ENCODE data around the gene RDM1. TPM values are rescaled to one million over a fixed set of nuclear protein-coding genes. Genes with fewer than 3 reads are reported as not detected.

The RDM1 gene
- total RNA-seq, 1 donor, result 0.54 TPM

GRCh38 chr17:35936063-35936462, 5.5 kb upstream of the RDM1 start:
- DNase-seq (ENCODE audit: low read depth in 2 of 3, low spot score in 2 of 3), result no peak

DNA sequence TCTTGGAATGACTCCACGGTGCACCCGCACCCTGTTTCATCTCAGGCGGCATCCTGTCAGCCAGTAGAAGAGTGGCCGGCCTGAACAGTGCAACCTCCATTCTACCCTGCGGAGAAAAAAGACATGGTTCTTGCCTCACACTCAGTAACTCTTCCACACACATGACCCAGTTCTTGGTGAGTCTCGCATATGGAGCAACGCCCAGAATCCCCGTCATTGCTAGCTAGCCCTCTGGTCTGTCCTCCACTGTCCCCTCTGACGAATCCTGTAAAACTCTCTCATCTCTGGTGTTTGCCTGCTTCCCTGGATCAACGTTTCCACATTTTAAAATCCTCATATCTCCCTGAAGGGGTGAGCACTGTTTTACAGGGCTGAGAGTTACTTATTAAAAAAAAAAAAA, 4.2 kb upstream of the RDM1 start:
- DNase-seq (ENCODE audit: low read depth in 2 of 3, low spot score in 2 of 3), result no peak

- DNase-seq (ENCODE audit: low read depth in 2 of 3, low spot score in 2 of 3), result no peak
Observed at GRCh38 chr17:35932586-35932985, 2.0 kb upstream of the RDM1 start.

DNA sequence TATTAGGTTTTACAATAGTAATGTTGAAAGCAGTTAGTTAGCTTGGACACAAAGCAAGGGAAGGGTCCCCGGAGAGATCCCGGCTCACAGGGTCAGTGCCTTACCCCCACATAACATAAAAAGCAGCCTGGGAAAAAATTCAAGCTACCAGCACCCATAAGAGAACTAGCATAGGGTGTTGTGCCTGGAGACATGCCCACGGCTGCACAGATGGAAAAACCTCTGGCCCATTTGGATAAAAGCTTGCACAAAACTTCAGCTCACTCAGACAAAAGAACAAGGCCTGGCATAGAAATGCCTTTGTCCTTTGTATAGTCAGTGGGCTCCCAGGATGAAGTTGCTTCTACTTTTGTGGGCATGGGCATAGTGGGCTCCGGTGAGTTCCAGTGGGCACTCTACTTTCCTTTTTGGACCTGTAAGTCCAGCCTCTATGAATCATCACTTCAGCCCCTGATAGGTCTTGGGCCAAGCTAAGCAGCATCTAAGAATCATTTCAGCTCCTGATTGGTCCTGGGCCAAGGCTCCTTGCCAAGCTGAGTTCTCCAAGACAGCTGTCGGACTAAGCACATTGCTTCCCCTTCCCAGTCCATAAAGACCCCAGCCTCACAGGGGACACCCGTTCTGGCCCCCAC, 1.3 kb upstream of the RDM1 start:
- DNase-seq (ENCODE audit: low read depth in 2 of 3, low spot score in 2 of 3), result no peak

GRCh38 chr17:35927714-35928113, 2.9 kb downstream of the RDM1 start:
- DNase-seq (ENCODE audit: low read depth in 2 of 3, low spot score in 2 of 3), result no peak

- no peak for DNase-seq (ENCODE audit: low read depth in 2 of 3, low spot score in 2 of 3)
Observed at GRCh38 chr17:35923609-35924114, 6.9 kb downstream of the RDM1 start.

DNA sequence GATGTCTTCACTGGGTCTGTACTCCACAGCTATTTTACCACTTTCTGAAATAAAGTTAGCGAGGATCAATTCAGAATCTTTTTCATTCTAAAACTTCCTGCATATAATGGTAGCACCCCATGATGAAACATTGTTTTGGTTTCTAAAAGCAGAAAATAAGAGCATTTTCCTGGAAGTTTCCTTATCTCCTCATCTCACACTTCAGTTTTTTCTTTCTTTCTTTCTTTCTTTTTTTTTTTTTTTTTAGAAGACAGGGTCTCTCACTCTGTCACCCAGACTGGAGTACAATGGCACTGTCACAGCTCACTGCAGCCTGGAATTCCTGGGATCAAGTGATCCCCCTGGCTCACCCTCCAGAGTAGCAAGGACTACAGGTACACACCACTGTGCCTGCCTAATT, 10.3 kb downstream of the RDM1 start:
- DNase-seq (ENCODE audit: low read depth in 2 of 3, low spot score in 2 of 3), result no peak

DNA sequence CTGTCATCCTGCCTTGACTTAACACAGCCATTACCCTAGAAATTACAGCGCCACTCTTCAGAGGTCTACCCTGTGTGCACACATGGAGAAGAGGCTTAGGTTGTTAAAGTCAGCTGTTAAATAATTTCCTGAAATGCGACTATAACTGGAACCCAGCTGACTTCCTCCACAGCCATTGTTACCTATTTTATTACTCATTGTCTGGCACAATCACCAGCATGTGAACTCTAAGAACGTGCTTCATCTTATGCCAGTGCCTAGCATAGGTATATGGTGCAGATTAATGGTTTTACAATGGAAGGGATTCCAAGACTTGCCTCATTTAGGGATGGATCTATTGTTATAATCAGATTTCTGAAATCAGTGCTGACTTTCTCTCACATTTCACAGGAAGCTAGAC, 11.9 kb downstream of the RDM1 start:
- DNase-seq (ENCODE audit: low read depth in 2 of 3, low spot score in 2 of 3), result no peak

GRCh38 chr17:35917519-35918213, 12.9 kb downstream of the RDM1 start:
- no peak for DNase-seq (ENCODE audit: low read depth in 2 of 3, low spot score in 2 of 3)

GRCh38 chr17:35915153-35915964, 15.2 kb downstream of the RDM1 start:
- DNase-seq (ENCODE audit: low read depth in 2 of 3, low spot score in 2 of 3), result peak in 1 of 3 donors; percentile 22

DNA sequence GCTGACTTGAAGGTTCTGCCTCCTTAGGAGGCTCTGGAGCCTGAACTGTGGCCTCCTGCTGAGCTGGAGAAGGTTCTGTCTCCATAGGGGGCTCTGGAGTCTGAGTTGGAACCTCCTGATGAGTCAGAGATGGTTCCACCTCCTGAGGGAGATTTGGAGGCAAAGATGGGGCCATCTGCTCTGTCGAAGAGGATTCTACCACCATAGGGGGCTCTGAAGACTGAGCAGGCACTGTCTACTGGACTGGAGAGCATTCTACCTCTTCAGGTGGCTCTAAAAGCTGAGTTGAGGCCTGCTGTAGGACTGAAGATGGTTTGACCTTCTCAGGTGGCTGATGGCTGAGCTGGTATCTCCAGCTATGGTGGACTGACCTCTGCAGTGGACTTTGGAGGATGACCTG, 16.2 kb downstream of the RDM1 start:
- no peak for DNase-seq (ENCODE audit: low read depth in 2 of 3, low spot score in 2 of 3)

- DNase-seq (ENCODE audit: low read depth in 2 of 3, low spot score in 2 of 3), result no peak
Observed at GRCh38 chr17:35913609-35914008, 17.0 kb downstream of the RDM1 start.

DNA sequence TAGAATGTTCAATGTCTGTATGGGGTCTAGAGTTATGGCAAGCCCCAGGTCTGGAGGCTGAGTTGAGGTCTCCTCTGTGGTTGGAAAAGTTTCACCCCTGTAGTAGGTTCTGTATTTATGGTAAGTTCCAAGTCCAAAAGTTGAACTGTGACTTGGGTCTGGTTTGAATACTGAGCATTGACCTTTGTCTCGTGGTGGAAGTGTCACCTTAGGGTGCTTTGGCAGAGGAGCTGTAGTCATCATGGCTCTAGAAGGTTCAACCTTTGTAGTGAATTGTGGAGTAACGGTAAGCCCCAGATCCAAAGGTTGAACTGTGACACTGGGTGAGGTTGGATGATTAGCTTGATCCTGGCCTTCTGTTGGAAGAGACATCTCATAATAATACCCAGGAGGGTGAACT, 17.6 kb downstream of the RDM1 start:
- no peak for DNase-seq (ENCODE audit: low read depth in 2 of 3, low spot score in 2 of 3)

GRCh38 chr17:35912339-35912912, 18.1 kb downstream of the RDM1 start:
- DNase-seq (ENCODE audit: low read depth in 2 of 3, low spot score in 2 of 3), result no peak

DNA sequence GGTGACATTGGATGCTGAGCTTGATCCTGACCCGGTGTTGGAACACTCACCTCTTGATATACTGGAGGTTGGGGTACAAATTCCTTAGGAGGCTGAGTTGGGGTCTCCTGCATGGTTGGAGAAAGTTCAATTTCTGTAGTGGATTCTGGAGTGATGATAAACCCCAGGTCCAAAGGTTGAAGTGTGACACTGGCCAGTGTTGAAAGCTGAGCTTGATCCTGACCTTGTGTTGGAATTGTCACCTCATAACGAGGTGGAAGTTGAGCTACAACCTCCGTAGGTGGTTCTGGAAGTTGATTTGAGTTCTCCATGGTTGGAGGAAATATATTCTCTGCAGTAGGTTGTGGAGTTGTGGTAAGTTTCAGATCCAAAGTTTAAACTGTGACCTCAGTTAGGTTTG, 21.2 kb downstream of the RDM1 start:
- DNase-seq (ENCODE audit: low read depth in 2 of 3, low spot score in 2 of 3), result no peak

DNA sequence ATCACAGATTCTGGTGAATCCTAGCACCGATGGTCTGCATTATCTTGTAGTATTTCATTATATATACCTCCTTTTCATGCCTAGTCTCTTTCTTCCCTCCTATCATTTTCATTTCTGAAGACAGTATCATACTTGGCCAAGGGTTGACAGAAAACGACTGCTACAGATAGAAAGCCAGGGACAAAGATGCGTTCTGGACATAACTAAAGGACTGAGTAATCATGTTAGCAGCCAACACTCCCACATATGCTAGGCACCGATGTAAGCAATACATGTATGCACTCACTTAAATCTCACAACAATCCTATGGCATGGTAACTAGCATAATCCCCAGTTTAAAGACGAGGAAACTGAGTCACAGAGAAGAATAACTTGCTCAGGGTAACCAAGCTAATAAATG, 22.9 kb downstream of the RDM1 start:
- no peak for DNase-seq (ENCODE audit: low read depth in 2 of 3, low spot score in 2 of 3)

GRCh38 chr17:35906926-35907637, 23.5 kb downstream of the RDM1 start:
- DNase-seq (ENCODE audit: low read depth in 2 of 3, low spot score in 2 of 3), result no peak

GRCh38 chr17:35906191-35906925, 24.2 kb downstream of the RDM1 start:
- DNase-seq (ENCODE audit: low read depth in 2 of 3, low spot score in 2 of 3), result peak in 1 of 3 donors; percentile 23

- no peak for DNase-seq (ENCODE audit: low read depth in 2 of 3, low spot score in 2 of 3)
Observed at GRCh38 chr17:35903451-35903850, 27.1 kb downstream of the RDM1 start.

DNA sequence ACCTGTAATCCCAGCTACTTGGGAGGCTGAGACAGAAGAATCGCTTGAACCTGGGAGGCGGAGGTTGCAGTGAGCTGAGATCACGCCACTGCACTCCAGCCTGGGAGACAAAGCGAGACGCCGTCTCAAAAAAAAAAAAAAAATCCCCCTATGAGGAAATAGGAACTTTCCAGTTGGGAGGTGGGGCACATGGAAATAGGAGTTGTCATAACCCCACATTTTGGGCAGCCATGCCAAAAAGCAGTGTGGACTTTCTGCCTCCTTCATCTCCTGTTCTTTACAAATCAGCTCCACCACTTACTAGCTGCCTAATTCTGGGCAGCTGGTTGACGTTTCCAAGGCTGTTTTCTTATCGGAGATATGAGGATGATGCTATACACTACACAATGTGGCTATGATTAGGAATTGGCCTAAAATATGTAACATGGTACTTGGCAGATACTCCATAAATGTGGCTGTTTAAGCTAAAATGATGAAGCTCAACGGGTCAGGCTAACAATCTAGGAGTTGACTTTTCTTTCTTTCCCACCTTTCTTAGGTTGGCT, 28.9 kb downstream of the RDM1 start:
- no peak for DNase-seq (ENCODE audit: low read depth in 2 of 3, low spot score in 2 of 3)

All from hematopoietic multipotent progenitor cell (in vitro differentiated cells).